Measurements from ENCODE around the gene PDHB. TPM values are rescaled to one million over a fixed set of nuclear protein-coding genes. Genes with fewer than 3 reads are reported as not detected.

Gene PDHB
- total and polyA plus RNA-seq, 9 donors, result 24.4 to 98.4 (median 36.4) TPM

DNA sequence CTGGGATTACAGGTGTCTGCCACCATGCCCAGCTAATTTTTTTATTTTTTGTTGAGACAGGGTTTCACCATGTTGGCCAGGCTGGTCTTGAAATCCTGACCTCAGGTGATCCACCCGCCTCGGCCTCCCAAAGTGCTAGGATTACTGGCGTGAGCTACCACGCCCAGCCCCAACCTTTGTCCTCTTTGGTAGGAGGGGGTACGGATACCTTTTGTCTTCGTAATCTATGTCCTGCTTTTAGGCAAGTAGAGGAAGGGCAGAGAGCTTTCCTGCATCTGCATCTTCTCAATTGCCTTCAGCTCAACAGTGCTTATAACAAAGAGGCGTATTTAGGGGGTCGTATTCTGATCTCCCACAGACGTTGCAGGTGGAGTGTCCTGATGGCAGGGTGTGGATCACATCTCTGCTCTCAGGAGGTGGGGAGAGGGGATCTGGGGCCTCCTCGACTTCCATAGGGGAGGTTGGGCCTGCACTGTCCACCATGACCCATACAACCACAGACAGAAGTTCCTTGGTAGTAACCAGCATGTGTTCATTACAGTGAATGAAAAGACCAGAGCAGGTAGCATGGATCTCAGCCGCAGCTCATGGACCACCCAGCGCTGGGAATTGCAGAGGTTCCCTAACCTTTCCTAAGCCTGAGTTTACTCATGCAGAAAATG is 36.9 kb upstream of the PDHB start:
- no peak for TF ChIP-seq EP300 (IDR thresholded peaks at IDR 0.05)
- no peak for TF ChIP-seq CTCF (IDR thresholded peaks at IDR 0.05)
- TF ChIP-seq POLR2A (IDR thresholded peaks at IDR 0.05), result no peak

DNA sequence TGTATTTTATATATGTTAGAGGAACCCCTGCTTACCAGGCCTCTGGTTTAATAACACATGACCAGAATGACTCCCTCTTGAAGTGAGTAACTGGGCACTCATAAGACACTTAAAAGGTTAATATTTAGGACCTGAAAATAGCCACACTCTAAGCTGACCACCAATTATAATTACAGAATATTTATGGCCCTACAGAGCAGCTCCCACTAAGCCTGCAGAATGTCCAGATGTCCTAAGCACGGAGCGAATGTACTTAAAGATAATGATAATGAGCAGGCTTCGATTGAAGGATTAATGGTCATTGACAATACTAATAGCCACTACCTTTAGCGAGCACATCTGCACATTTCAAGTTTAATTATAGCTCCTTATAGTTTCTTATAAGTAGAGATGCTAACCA is 35.5 kb upstream of the PDHB start:
- Histone ChIP-seq H3K9me3 (no peaks in the 10 kb centered on the region), H3K36me3 (no peaks in the 10 kb centered on the region), H3K4me1 (ENCODE audit: insufficient read depth) (no peaks in the 10 kb centered on the region), H3K4me3 (no peak overlapping the region), H3K27ac (no peak overlapping the region), H3K27me3 (no peaks in the 10 kb centered on the region)
- WGBS, 3 donors, result 42 to 67% (median 61%) methylated on average over 4 of the region's 4 CpGs
- TF ChIP-seq EP300 (IDR thresholded peaks at IDR 0.05), result no peak
- intact Hi-C loops (cut with DNase I), result no loop called here
- DNase-seq, result no peak

More for the DNA sequence above, 36.9 kb upstream of the PDHB start:
- H3K4me1 ChIP-seq (ENCODE audit: insufficient read depth), result no peaks in the 10 kb centered on the region
- H3K27me3 ChIP-seq, result no peaks in the 10 kb centered on the region
- H3K36me3 ChIP-seq, result no peaks in the 10 kb centered on the region
- H3K9me3 ChIP-seq, result no peaks in the 10 kb centered on the region
- intact Hi-C loops (cut with DNase I), result no loop called here
- 93 to 94% (median 93%) methylated on average over 12 of the region's 12 CpGs for WGBS, 3 donors
- no peak overlapping the region for H3K4me3 ChIP-seq
- DNase-seq, result no peak
- no peak overlapping the region for H3K27ac ChIP-seq

DNA sequence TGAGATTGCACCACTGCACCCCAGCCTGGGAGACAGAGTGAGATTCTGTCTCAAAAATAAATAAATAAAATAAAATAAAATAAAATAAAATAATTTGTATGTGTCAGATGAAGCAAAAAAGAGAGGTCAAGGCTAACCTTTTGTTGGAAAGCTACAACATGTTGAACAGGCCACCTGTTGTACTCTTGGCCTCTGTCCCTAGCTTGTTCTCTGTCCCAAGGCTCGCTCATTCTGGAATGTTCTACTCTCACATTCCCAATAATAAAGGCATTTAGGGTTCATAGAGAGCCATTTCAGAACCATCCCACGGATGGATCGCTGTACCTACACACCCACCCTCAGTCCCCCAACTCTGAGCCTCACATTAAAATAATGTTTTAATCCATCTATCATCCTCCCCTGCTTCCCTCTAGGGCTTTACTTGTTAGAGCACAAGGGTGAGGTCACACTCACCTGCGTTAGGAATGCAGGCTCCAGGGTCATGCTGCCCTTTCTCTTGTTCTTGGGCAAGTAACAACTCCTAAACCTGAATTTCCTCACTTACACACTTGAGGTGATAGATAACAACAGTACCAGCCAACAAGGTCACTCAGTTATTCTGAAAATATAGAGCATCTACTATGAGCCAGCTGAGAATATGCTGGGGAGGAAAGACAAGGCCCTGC is 33.4 kb upstream of the PDHB start:
- peaks cover 5% of the 10 kb centered on the region for H3K4me1 ChIP-seq (ENCODE audit: insufficient read depth)
- H3K27ac ChIP-seq, result no peak overlapping the region
- no peaks in the 10 kb centered on the region for H3K27me3 ChIP-seq
- no peaks in the 10 kb centered on the region for H3K9me3 ChIP-seq
- TF ChIP-seq POLR2A (IDR thresholded peaks at IDR 0.05) (no peak), EP300 (IDR thresholded peaks at IDR 0.05) (no peak), CTCF (IDR thresholded peaks at IDR 0.05) (no peak)
- H3K36me3 ChIP-seq, result no peaks in the 10 kb centered on the region
- no peak overlapping the region for H3K4me3 ChIP-seq
- DNase-seq, result no peak
- 79 to 84% (median 83%) methylated on average over 4 of the region's 4 CpGs for WGBS, 3 donors
- intact Hi-C loops (cut with DNase I), result no loop called here

GRCh38 chr3:58464866-58465265 is 31.2 kb upstream of the PDHB start:
- H3K27me3 ChIP-seq, result no peaks in the 10 kb centered on the region
- TF ChIP-seq CTCF (IDR thresholded peaks at IDR 0.05), result no peak
- no peak for TF ChIP-seq EP300 (IDR thresholded peaks at IDR 0.05)
- TF ChIP-seq POLR2A (IDR thresholded peaks at IDR 0.05), result no peak
- WGBS, 3 donors, result 82 to 87% (median 84%) methylated on average over 3 of the region's 3 CpGs
- no peak overlapping the region for H3K27ac ChIP-seq
- H3K4me3 ChIP-seq, result no peak overlapping the region
- peaks cover 5% of the 10 kb centered on the region for H3K4me1 ChIP-seq (ENCODE audit: insufficient read depth)
- H3K36me3 ChIP-seq, result no peaks in the 10 kb centered on the region
- no peak for DNase-seq
- H3K9me3 ChIP-seq, result no peaks in the 10 kb centered on the region
- intact Hi-C loops (cut with DNase I), result no loop called here

GRCh38 chr3:58463942-58464271 is 30.3 kb upstream of the PDHB start:
- WGBS, 3 donors, result 30 to 35% (median 31%) methylated on average over 5 of the region's 5 CpGs
- Histone ChIP-seq H3K4me1 (ENCODE audit: insufficient read depth) (peaks cover 5% of the 10 kb centered on the region), H3K36me3 (no peaks in the 10 kb centered on the region), H3K27ac (no peak overlapping the region), H3K4me3 (no peak overlapping the region), H3K27me3 (no peaks in the 10 kb centered on the region), H3K9me3 (no peaks in the 10 kb centered on the region)
- intact Hi-C loops (cut with DNase I), result no loop called here
- TF ChIP-seq EP300 (IDR thresholded peaks at IDR 0.05) (no peak), POLR2A (IDR thresholded peaks at IDR 0.05) (no peak), CTCF (IDR thresholded peaks at IDR 0.05) (no peak)
- no peak for DNase-seq
